Lower leg skin (tissue), 3 donors: ENCODE results near the gene GPR180.

ENCODE experiments used
- CTCF ChIP-seq, 3 donors: fragments of 450-650 bp; IDR thresholded peaks; one replicate each; pipeline ENCODE4 v1.5.1; 2016; ENCODE audit warnings: antibody characterized with exemption in 3 of 3, mild to moderate bottlenecking in 3 of 3, moderate library complexity in 2 of 3
- POLR2A ChIP-seq, 2 donors: fragments of 450-650 bp; IDR thresholded peaks; one replicate each; pipeline ENCODE4 v1.6.1; 2016 to 2017; ENCODE audit warnings: antibody characterized with exemption in 2 of 2, mild to moderate bottlenecking in 1 of 2, moderate library complexity in 1 of 2

GRCh38 chr13:94612050-94612449, 10.4 kb downstream of the GPR180 start:
- no peak for TF ChIP-seq POLR2A (IDR thresholded peaks at IDR 0.05)
- no peak for TF ChIP-seq CTCF (IDR thresholded peaks at IDR 0.05)
